Measurements from ENCODE around the gene STOML1. TPM values are rescaled to one million over a fixed set of nuclear protein-coding genes. Genes with fewer than 3 reads are reported as not detected.
"Not testable (repeated sequence)": the region's sequence is repeated elsewhere in the genome, so short reads cannot be mapped to it uniquely, and the experiment has no call there.

Gene STOML1
- total RNA-seq, 1 experiment from 2014 or later: 4.3 TPM

DNA sequence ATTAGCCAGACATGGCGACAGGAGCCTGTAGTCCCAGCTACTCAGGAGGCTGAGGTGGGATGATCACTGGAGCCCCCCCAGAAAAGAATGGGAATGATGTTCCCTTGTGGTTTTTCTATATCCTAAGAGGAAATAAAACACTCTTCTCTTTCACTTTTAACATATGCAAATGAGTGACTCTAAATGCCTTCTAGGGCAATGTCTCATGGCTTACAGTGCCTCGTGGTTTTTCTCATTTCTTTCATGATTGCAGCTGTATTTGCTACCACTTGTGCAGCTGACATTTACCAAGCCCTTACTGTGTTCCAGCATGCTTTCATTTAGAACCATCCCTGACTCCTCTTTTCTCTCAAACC is 26.4 kb downstream of the STOML1 start:
- DNase-seq (ENCODE audit: extremely low read depth, low read depth): no peak

DNA sequence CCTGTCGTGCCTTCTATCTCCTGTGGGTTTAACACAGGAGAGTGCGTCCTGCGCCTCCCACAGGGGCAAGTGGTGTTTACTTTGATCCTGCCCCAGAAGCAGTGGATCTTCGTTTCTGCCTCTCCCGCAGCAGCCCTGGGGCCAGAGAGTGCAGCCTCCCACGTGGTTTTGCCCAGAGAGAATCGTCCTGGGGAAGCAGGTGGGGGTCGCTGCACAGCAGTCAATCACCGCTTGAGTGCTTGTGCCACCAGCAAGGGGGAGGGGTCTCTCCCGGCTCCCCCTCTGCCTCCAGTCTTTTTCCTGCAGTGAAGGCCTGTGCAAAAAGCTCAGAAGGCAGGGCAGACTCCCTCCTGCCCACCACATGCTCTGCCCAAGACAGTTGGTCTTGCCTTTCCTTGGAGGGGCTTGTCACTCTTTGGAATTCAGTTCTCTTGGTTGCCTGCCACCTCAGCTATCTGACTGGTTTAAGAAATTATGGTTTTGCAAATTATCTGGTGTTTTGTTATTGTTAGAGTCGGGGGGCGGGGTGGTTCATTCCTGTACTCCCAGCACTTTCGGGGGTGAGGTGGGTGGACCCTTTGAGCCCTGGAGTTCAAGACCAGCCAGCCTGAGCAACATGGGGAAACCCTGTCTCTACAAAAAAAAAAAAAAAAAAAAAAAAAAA is 26.9 kb downstream of the STOML1 start:
- no peak for DNase-seq (ENCODE audit: extremely low read depth, low read depth)

DNA sequence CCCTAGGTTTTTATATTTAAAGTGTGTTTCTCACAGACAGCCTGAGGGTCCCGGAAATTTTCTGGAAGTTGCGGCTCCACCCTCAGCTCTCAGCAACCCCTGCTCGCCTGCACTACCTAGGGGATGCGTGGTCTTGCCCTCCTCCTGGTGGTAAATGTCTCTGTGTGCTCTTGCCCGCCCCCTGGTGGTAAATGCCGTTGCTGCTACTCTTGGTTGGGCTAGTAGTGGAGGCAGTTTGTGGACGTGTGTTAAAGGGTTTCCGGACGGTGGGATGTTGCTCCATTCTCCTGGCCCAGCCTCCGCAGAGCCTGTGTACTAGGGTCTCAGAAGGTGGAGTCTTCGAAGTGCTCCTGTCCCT is 27.4 kb downstream of the STOML1 start:
- peak; percentile 82 for DNase-seq (ENCODE audit: extremely low read depth, low read depth)

DNA sequence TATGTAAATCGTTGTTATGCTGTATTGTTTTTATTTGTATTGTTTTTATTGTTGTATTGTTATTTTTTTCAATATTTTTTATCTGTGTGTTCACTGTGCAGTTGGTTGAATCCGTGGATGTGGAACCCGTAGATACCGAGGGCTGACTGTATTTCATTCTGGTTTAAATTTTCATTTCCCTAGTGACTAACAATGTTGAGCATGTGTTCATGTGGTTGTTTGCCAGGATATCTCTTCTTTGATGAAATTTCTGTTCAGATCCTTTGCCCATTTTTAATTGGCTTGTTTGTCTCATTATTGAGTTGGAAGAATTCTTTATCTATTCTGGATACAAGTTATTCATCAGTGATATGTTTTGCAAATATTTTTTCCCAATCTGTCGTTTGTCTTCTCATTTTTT is 29.7 kb downstream of the STOML1 start:
- DNase-seq (ENCODE audit: extremely low read depth, low read depth): no peak

DNA sequence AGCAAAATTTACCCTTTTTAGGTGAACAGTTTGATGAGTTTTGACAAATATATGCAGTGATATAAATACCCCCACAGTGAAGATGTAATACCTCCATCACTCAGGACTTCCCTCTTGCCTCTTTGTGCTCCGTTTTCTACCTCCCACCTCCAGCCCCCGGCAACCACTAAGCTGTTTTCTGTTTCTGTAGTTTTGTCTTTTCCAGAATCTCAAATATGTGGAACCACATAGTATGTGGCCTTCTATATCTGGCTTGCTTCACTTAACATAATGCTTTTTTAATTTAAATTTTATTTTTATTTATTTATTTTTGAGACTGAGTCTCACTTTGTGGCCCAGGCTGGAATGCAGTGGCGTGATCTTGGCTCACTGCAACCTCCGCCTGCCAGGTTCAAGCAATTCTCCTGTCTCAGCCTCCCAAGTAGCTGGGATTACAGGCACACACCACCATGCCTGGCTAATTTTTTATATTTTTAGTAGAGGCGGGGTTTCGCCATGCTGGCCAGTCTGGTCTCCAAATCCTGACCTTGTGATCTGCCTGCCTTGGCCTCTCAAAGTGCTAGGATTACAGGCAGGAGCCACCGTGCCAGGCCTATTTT is 31.5 kb downstream of the STOML1 start:
- not testable (repeated sequence) for DNase-seq (ENCODE audit: extremely low read depth, low read depth)

DNA sequence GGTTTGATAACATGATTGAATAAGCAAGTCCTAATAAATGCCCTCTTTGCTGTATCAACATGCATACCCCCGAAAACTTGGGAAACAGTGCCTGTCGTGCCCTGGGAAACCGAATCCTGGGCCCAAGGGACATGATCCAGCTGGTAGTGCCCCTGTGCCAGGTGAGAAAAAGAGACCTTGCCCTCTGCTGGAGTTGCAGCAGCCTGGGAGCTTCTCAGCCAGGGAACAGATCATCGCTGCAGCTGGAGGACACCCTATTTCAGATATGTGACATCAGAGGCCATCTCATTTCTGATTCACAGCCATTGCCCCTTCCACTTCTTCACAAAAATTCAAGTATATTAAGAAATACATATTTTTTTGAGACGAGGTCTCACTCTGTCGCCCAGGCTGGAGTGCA is 32.3 kb downstream of the STOML1 start:
- no peak for DNase-seq (ENCODE audit: extremely low read depth, low read depth)

DNA sequence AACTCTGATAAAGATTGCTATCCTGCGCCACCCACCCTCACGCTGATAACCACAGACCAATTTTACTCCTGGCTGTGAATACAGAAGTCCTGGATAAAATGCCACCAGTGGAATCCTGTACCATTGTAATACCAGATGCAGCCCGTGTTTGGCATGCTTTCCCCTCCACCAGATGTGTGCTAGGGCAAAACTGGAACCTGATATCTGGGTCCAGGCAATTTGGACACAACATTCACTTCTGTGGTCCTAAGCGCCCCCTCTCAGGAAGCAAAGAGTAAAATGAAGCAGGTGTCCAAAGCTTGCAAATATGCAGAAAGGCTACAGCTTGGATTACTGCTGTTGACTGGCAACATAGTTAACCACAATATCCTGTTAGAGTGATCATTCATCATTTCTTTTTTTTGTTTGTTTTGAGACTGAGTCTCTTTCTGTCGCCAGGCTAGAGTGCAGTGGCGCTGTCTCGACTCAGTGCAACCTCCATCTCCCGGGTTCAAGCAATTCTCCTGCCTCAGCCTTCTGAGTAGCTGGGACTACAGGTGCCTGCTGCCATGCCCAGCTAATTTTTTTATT is 33.0 kb downstream of the STOML1 start:
- no peak for DNase-seq (ENCODE audit: extremely low read depth, low read depth)

DNA sequence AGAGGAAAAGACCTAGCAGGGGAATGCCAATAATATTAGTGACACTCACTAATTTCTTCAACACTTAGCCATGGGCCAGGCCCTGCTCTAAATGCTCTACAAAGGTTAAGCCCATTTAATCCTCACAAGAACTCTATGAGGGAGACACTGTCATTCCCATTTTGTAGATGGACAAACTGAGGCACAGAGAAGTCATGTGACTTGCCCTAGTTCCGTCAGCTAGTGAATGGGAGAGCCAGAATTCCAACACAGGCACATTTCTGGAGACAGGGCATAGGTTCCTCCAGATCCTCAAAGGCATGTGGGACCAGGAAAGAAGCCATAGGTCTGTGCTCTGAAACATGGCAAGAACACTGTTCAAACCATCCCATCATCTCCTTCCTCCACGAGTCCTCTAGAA is 34.3 kb downstream of the STOML1 start:
- no peak for DNase-seq (ENCODE audit: extremely low read depth, low read depth)

DNA sequence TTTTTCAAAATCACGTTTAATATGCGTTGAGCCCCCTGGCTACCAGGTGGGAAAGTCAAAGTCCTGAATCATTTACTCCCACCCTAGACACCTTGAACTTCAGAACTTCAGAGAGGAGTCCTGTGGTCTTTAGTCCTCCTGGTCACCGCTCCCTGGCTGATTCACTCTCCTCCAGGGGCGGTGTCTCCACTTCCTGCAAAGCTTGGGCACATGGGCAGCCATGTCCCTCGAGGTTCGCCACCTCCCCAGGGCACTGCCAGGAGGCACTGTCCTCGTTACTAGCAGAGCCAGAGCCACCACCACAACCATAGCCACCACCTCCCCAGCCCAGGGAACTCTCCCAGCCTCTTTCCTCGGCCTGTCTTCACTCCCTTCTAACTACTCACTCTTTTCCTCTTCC is 34.8 kb downstream of the STOML1 start:
- DNase-seq (ENCODE audit: extremely low read depth, low read depth): no peak

DNA sequence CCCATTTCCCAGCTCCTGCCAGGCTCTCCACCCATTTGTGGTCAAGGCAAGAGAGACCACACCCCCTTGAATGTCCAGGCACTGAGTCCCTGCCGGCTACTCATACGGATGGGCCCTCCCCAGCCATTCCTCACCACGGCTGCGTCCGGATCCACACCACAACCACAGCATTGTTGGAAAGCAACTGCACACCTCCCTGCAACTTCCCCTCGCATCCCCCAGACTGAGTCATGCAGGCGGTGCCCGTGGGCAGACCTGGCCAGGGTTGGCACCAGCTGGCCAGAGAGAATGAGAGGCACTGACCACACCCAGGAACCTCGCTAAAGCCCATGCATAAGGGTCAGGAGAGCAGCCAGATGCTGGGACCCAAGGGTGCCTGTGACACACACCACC is 35.4 kb downstream of the STOML1 start:
- peak; percentile 81 for DNase-seq (ENCODE audit: extremely low read depth, low read depth)

DNA sequence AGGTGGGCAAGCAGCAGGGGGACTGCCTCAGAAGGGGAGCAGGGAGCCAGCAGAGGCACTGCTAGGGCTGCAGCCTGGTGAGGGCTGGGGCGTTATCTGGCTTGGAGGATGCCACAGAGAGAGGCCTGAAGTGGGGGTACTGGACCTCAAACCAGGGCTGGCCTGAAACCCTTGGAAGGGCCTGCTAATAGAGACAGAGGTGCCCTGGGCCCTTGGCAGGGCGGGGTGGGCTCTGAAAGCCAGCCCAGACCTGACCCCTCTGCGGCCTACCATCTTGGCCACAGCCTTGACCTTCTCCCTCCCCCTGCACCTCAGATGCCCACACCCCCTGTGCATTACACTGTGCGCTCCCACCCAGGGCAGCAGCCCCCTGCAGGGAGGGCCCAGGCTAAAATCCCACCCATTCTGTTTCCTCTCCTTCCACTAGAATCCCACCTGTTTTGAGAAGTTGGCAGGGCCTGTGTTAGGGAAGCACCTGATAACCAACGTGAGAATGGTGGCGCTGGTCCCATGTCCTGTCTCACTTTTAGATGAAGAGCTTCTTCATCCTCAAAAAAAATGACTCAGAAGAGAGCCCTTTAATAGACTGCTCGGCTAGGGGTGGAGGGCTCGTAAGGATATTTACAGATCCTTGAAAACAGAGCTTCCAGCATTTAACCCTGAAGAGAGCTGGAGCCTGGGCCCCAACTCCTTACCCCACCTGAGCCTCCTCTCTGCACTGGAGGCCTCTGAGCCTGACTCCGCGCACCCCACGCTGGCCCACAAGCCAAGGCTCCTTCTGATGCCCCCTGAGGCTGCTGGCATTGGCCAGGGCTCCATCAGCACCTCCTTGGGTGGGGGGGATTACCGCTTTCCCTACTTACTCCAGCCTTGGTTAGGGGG is 36.0 kb downstream of the STOML1 start:
- no peak for DNase-seq (ENCODE audit: extremely low read depth, low read depth)

DNA sequence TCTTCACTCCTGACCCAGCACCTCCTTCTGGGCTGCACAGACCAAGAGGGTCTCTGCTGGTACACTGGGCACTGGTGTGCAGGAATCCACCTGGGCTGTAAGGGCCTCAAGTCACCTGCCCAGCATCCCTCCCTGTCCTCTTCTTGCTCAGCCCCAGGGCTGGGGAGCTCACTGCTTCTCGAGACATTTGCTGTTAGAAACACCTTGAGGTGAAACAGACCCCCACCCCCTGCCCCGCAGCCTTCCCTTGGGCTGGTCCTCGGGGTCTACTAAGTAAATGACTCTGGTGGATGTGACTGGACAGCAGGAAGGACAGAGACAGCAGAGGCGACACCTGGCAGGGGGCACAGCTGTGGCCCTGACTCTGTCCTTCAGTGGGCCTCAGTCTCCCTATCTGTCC is 36.8 kb downstream of the STOML1 start:
- DNase-seq (ENCODE audit: extremely low read depth, low read depth): no peak

DNA sequence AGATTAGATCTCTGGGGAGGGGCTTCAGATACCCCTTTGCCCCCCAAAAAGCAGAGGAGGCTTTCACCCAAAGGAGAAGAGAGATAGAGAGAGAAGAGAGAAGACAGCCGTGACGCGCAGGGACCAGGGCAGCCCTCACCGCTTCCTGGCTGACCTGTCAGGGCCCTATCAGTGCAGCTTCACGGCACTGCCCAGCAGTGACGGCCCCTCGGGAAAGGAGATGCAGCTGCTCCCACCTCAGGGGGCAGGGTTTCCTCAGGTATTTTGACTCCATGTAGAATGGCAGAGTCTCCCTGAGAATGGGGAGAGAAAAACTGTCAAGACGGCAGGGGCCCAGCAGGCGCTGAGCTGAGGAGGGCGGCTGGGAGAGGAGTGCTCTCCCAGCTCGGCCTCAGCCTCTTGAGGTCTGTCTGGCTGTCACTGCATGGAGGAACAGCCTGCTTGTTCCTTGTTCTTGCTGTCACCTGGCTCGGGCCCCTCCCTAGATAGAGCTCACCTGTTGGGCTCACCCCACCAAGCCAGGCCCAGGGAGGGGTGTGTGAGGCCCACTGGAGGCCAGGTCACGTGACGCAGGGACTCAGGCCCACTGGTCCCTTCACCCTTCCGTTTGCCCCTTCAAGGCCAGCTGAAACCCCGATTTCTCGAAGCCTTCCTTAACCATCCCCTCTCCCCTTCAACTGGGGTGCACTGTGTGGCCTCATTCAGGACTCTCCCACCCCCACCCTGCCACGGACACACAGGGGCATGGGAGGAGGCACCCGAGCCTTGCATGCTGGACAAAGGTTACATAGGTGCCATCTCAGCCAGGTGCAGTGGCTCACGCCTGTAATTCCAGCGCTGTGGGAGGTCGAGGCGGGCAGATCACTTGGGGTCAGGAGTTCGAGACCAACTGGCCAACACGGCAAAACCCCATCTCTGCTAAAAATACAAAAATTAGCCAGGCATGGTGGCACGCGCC is 37.6 kb downstream of the STOML1 start:
- no peak for DNase-seq (ENCODE audit: extremely low read depth, low read depth)

DNA sequence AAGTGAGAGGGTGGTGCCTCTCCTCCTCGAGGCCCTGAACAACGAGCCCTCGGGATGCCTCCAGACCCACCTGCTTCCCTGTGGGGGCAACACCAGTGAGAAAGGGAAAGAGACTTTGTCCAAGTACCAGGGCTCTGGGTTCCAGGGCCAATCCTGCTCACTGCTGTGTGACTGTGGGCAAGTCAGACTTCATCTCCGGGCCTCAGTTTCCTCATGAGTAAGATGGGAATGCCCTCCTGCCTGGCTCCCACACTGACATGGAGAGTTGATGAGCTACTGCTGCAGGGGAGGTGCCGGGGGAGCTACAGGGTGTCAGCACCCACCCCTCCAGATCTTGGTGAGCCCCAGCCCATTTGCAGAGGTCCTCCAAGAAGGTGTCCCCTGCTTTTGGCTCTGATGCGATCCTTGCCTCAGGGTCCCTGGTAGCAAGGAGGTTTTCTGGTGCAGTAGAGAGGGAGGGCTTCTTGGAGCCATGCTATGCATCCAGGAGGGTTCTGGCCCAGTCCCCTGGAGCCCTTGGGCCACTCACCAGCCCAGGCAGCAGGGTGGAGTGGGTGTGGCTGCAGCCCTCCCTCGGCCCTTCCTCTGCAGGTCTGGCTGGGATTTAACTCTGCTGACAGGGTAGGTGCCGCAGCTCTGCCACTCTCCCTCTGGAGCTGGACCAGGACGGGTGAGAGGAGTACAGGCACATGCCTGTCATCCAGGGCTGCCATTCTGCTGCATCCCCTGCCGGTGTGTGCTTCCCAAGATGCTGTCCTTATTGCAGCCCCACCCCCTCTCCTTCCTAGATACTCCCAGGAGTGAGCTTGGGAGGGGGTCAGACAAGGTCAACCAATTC is 39.0 kb downstream of the STOML1 start:
- no peak for DNase-seq (ENCODE audit: extremely low read depth, low read depth)

DNA sequence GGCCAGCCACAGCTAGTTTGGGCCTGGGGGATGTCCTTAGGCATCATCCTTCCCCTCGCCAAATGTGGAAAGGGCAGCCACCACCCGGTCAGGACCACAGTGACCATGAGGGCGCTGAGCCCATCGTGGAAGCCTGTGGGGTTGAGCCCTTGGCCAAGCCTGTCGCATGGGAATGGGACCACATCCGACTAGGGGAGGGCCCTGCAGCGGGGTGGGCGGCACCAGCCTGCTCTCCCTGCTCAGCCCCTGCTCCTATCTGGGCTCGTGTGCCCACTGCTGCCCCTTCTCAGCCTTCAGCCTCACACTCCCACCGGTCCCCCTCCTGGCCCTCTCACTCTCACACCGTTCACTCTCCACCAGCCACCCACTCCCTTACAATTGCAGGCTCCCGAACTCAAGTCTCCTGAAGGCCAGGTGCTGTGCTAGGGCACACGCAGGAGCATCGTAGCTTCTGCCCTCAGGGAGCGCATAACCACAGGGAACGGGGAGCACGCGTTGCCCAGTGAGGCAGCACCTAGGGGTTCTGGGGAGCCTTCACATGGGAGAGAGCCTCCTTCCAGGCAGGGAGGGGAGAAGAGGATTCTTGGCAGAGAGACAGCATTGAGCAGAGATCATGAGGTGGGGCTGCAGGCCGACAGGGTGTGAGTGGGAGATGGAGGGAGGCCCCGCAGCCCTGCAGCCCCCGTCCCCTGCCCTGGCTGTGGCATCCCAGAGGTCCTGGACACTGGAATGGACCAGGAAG is 39.8 kb downstream of the STOML1 start:
- no peak for DNase-seq (ENCODE audit: extremely low read depth, low read depth)

DNA sequence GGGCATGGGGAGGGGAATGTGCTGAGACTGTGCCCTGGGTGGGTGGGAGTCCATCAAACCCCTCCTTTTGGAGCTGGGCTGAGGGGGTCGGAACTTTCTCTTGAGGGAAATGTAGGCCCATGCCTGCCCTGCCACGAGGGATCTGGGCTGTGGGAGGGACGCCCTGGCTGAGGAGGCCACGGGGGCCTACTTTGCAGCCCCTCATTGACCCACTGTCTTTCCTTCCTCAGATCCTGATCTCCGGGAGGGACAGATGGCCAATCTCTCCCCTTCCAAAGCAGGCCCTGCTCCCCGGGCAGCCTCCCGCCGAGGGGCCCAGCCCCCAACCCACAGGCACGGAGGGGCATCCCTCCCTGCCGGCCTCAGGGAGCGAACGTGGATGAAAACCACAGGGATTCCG is 40.5 kb downstream of the STOML1 start:
- no peak for DNase-seq (ENCODE audit: extremely low read depth, low read depth)

DNA sequence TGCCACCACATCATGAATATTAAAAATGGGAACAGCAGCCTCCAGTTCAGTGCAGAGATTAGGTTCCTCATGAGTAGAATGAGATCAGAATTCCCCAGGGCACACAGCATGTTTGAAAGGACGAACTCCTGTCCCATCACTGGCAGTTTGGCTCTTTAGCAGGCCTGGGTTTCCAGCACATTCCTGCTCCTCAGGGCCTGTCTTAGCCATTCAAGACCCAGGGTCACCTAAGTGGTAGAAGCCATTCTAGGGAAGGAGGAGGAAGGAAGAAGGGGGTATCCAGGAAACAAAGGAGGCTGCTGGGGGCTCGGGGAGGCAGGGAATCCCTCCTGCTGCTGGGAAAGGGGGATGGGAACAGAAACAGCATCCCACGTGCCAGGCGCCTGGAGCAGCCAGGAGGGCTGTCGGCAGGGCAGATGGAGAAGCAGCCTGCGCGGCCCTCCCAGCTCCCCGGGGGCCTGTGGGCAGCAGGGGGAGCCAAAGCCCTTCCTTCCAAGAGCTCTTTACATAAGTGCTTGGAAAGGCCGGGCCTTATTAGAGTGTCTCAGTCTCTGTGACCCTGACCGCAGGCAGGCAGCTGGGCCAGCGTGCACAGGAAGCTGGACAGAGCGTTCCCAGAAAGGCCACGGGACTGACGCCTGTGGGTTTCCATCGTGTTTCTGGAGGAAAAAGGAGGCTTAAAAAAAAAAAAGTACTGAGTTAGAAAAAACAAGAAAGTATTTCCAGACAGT is 41.1 kb downstream of the STOML1 start:
- DNase-seq (ENCODE audit: extremely low read depth, low read depth): peak; percentile 81

DNA sequence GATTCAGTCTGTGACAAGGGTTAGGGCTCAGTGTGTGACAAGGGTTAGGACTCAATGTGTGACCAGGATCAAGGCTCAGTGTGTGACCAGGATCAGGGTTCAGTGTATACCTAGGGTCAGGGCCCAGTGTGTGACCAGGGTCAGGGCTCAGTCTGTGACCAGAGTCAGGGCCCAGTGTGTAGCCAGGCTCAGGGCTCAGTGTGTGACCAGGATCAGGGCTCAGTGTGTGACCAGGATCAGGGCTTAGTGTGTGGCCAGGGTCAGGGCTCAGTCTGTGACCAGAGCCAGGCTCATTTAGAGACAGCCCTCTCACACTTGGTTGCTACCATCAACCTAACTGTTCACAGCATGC is 41.6 kb downstream of the STOML1 start:
- DNase-seq (ENCODE audit: extremely low read depth, low read depth): no peak
